Measurements from ENCODE around the gene CCR6.
"Not testable (repeated sequence)": the region's sequence is repeated elsewhere in the genome, so short reads cannot be mapped to it uniquely, and the experiment has no call there.

CCR6 gene

GRCh38 chr6:167146135-167146534 lies 23.2 kb downstream of the CCR6 start:
- no peak for DNase-seq

- no peak for DNase-seq
Observed at GRCh38 chr6:167146977-167147376, 24.1 kb downstream of the CCR6 start.

- no peak for DNase-seq
Observed at GRCh38 chr6:167148021-167148420, 25.1 kb downstream of the CCR6 start.

GRCh38 chr6:167148997-167149396 lies 26.1 kb downstream of the CCR6 start:
- DNase-seq: no peak

- DNase-seq: no peak
Observed at GRCh38 chr6:167150941-167151549, 28.1 kb downstream of the CCR6 start.

GRCh38 chr6:167151648-167152047 lies 28.8 kb downstream of the CCR6 start:
- no peak for DNase-seq

GRCh38 chr6:167152862-167153261 lies 30.0 kb downstream of the CCR6 start:
- no peak for DNase-seq

- no peak for DNase-seq
Observed at GRCh38 chr6:167153521-167153959, 30.6 kb downstream of the CCR6 start.

- DNase-seq: no peak
Observed at GRCh38 chr6:167154291-167154690, 31.4 kb downstream of the CCR6 start.

- DNase-seq: no peak
Observed at GRCh38 chr6:167154895-167155294, 32.0 kb downstream of the CCR6 start.

- DNase-seq: no peak
Observed at GRCh38 chr6:167157414-167157813, 34.5 kb downstream of the CCR6 start.

GRCh38 chr6:167157863-167158262 lies 35.0 kb downstream of the CCR6 start, which contains the start of gene GPR31:
GPR31 (minus strand) TSS chr6:167157980; CDS start chr6:167157831, 149 bp downstream.
- no peak for DNase-seq

- no peak for DNase-seq
Observed at GRCh38 chr6:167161851-167162467, 39.1 kb downstream of the CCR6 start.

- DNase-seq: no peak
Observed at GRCh38 chr6:167162591-167162990, 39.7 kb downstream of the CCR6 start.

GRCh38 chr6:167163476-167164011 lies 40.6 kb downstream of the CCR6 start:
- DNase-seq: no peak

- no peak for DNase-seq
Observed at GRCh38 chr6:167164261-167164660, 41.4 kb downstream of the CCR6 start.

GRCh38 chr6:167165858-167166471 lies 43.1 kb downstream of the CCR6 start:
- DNase-seq: no peak

GRCh38 chr6:167167699-167168098 lies 44.8 kb downstream of the CCR6 start:
- DNase-seq: not testable (repeated sequence)

GRCh38 chr6:167168296-167168695 lies 45.4 kb downstream of the CCR6 start:
- not testable (repeated sequence) for DNase-seq

- not testable (repeated sequence) for DNase-seq
Observed at GRCh38 chr6:167169867-167170266, 47.0 kb downstream of the CCR6 start.

- not testable (repeated sequence) for DNase-seq
Observed at GRCh38 chr6:167171300-167171699, 48.4 kb downstream of the CCR6 start.

- DNase-seq: not testable (repeated sequence)
Observed at GRCh38 chr6:167172011-167172410, 49.1 kb downstream of the CCR6 start.

GRCh38 chr6:167177271-167177670 lies 54.4 kb downstream of the CCR6 start:
- not testable (repeated sequence) for DNase-seq
